ENCODE results near the gene CPNE1.
"Not testable (repeated sequence)": the region's sequence is repeated elsewhere in the genome, so short reads cannot be mapped to it uniquely, and the experiment has no call there.

The CPNE1 gene

DNA sequence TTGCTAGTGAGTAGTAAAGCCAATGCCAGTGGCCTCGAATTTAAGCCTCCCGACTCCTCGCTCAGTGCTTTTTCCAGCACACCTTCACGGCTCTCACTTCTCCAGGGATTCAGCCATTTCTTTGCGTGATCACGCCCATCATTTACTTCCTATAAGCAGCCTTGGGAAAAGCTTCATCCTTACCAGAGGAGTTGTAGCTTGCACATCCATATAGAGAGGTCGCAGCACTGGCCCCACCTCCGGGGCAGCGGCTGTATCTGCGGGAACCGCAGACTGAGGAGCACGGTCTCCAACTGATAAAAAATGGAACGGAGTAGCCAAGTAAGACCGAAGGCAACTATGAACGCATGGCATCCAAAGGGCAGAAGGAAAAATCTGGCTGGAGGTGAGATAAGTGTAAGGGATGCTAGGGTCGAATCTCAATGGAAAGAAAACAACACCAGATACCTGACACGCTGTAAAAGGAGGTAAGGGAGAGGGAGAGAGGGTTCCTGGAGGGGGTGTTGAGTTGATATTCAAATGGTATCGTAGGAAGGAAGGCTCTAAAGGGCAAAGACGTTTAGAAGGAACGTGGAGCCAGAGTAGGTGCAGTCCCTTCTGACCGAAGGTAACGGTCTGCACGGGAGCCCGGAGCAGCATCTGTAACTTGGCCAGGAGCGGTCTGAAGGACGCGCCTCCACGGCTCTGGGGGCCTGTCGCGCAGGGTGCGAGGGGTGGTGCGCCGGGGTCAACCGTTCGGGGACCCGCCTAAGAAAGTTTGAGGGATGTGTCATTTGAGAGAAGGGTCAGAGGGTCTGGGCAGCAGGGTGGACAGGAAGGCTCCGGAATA is 33.8 kb upstream of the CPNE1 start:
- no peak for DNase-seq (ENCODE audit: low spot score)

- DNase-seq (ENCODE audit: low spot score) = no peak
Measured at GRCh38 chr20:35697696-35698297, 33.1 kb upstream of the CPNE1 start.

DNA sequence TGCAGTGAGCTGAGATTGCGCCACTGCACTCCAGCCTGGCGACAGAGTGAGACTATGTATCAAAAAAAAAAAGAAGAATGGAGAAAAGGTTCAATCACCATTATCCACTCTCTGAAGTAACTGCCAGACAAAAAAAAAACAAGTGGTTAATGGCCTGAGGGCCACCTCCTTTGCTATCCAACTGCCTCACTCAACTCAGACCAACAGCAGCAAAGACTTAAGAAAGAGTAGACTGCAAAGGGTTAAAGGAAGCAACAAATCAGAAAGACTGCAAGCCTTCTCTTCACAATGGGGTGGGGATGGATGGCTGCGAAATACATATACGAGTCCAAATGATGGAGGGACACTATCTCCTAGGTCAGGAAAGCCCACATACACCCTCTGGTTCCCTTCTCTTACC is 31.3 kb upstream of the CPNE1 start:
- DNase-seq (ENCODE audit: low spot score) = no peak

DNA sequence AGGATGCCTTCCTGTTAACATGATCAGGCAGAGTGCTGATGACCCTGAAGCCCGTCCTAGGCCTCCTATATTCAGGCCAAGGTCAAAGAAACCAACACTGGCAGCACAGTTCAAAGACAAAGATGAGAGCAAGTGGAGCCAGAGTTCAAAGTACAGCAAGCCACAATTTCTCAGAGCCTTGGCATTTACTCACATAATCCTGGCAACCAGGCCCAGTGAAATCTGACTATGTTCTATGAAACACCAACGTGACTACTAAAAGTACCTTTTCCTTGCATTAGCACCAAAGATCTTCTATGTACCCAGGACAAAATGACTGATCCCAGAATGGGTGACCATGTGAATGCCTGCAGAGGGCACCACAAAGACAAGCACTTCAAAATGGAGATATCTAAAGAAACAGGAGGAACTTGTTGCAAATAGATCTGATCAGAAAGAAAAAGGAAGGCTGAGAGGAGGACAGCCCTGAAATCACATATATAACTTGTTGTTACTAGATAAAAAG is 30.6 kb upstream of the CPNE1 start:
- no peak for DNase-seq (ENCODE audit: low spot score)

- no peak for DNase-seq (ENCODE audit: low spot score)
Measured at GRCh38 chr20:35690265-35690664, 25.6 kb upstream of the CPNE1 start.

DNA sequence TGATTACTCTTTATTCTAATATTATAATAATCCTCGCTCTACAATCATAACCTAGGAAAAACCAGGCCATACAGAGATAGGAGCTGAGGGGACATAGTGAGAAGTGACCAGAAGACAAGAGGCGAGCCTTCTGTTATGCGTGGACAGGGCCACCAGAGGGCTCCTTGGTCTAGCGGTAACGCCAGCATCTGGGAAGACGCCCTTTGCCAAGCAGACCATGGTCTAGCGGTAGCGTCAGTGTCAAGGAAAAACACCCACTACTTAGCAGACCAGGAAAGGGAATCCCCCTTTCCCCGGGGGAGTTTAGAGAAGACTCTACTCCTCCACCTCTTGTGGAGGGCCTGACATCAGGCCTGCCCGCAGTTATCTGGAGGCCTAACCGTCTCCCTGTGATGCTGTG is 22.2 kb upstream of the CPNE1 start:
- DNase-seq (ENCODE audit: low spot score) = not testable (repeated sequence)

DNA sequence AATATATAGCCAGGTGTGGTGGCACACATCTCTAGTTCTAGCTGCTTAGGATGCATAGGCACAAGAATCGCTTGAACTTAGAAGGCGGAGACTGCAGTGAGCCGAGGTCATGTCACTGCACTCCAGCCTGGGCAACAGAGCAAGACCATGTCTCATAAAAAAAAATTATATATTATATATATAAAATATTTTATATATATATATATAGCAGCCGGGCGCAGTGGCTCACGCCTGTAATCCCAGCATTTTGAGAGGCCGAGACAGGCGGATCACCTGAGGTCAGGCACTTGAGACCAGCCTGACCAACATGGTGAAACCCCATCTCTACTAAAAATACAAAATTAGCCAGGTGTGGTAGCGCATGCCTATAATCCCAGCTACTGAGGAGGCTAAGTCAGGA is 20.7 kb upstream of the CPNE1 start:
- not testable (repeated sequence) for DNase-seq (ENCODE audit: low spot score)

DNA sequence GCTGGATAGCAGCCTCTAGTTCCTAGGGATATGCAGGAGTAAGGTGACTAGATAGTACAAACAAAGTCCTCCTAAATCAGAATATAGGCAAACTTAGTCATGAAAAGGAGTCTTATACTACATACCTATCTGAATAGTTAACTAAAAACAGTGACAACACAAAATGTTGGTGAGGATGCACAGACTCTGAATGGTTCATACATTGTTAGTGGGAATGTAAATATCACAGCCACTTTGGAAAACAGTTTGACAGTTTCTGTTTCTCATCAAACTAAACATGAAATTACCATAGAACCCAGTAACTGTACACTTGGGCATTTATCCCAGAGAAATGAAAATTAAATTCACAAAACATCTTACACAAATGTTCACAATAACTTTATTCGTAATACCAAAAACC is 17.3 kb upstream of the CPNE1 start:
- DNase-seq (ENCODE audit: low spot score) = no peak

- no peak for DNase-seq (ENCODE audit: low spot score)
Measured at GRCh38 chr20:35680452-35681183, 15.9 kb upstream of the CPNE1 start.

GRCh38 chr20:35674921-35675320 is 10.2 kb upstream of the CPNE1 start:
- DNase-seq (ENCODE audit: low spot score) = no peak

- DNase-seq (ENCODE audit: low spot score) = no peak
Measured at GRCh38 chr20:35673884-35674283, 9.2 kb upstream of the CPNE1 start.

DNA sequence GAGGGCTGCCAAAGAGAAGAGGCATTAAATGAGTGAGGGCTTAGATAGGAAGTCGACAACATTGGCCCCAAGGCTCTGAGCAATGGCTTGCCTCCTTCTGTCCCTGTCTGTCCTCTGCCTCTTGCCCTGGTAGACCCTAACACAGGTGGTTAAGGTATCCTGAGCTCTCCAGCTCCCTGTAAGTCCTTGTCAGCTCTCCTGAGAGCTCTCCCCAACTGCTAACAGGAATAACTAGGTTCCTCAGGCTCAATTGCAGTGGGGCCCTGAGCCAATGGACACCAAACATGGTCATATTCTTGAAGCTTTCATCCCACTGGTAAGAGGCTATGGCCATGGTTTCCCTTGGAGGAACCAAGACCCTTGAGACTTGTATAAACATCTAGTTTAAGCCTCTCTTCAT is 5.0 kb upstream of the CPNE1 start:
- no peak for DNase-seq (ENCODE audit: low spot score)

GRCh38 chr20:35669221-35669620 is 4.5 kb upstream of the CPNE1 start:
- DNase-seq (ENCODE audit: low spot score) = no peak

DNA sequence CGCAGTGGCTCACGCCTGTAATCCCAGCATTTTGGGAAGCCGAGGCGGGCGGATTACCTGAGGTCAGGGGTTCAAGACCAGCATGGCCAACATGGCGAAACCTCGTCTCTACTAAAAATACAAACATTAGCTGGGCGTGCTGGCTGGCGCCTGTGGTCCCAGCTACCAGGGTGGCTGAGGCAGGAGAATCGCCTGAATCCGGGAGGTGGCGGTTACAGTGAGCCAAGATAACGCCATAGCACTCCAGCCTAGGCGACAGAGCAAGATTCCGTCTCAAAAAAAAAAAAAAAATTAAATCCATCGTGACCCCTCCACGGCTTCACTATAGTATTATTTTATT is 1.2 kb upstream of the CPNE1 start:
- no peak for DNase-seq (ENCODE audit: low spot score)

- peak; percentile 58 for DNase-seq (ENCODE audit: low spot score)
Measured at GRCh38 chr20:35663516-35664465, 909 bp downstream of the CPNE1 start.

DNA sequence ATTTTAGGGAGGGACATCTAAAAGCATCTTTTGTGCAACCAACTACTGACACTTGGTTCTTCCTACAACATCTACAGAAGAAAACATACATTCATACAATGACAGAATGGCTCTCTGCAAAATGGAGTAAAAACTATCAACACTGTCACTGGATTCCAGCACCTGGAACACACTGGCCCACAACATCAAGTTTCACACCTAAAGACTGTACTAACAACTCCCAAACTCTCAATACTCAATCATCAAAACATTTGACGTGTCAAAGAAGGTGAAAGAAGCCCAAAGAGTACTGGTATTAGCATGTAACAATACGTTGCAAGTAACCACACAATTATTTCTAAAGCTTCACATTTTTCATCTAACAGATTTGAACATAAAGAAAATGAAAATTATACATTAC is 2.1 kb downstream of the CPNE1 start:
- peak; percentile 40 for DNase-seq (ENCODE audit: low spot score)

- DNase-seq (ENCODE audit: low spot score) = no peak
Measured at GRCh38 chr20:35661908-35662307, 2.8 kb downstream of the CPNE1 start.

DNA sequence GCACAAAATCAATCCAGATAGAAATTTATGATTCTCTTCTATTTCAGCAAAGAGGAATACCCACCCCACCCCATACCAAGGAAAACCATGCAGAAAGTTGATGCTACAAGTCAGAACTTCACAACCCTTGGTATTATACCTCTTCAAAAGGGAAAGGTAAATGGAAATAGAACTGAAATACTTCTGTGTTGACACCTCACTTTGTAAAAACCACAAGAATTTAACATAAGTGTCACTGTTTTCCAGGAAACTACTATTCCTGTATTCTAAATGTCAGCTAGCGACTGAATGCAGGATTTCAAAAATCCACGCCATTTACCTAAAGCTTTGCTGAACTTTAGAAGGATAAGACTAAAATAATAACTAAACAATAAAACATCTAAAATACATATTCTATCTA is 3.6 kb downstream of the CPNE1 start:
- peak; percentile 44 for DNase-seq (ENCODE audit: low spot score)

- peak; percentile 32 for DNase-seq (ENCODE audit: low spot score)
Measured at GRCh38 chr20:35660122-35660937, 4.4 kb downstream of the CPNE1 start.

- DNase-seq (ENCODE audit: low spot score) = no peak
Measured at GRCh38 chr20:35657271-35657670, 7.4 kb downstream of the CPNE1 start.

- no peak for DNase-seq (ENCODE audit: low spot score)
Measured at GRCh38 chr20:35654415-35654814, 10.3 kb downstream of the CPNE1 start.

Data from activated CD4-positive, alpha-beta T cell treated with anti-CD3 and anti-CD28 coated beads, Interleukin-2, Interleukin-4, amounts not matched to agents 100 ng/mL and 50 ng/mL, durations not matched to agents 16 hours and 8 hours (primary cell).